Activated CD4-positive, alpha-beta memory T cell treated with anti-CD3 and anti-CD28 coated beads, Interleukin-2, amount 10 ng/mL, durations not matched to agents 7 days and 5 days (primary cell): ENCODE data around the gene WDR11. TPM values are rescaled to one million over a fixed set of nuclear protein-coding genes. Genes with fewer than 3 reads are reported as not detected.

Source experiments
- CTCF ChIA-PET: fragments of 350-600 bp; sonication (Branson Sonifier 250); formaldehyde crosslinking; loops from one replicate; lab custom pipeline; 2021; ENCODE audit warnings: antibody characterized with exemption, inconsistent platforms; lab: Charles Lee
- POLR2A ChIA-PET: fragments of 350-600 bp; sonication (Branson Sonifier 250); formaldehyde crosslinking; loops from one replicate; lab custom pipeline; 2021; ENCODE audit warnings: antibody characterized with exemption; lab: Charles Lee
- DNase-seq: peaks from one replicate; pipeline ENCODE4 v3.0.0-alpha.2; 2020
- H3K27ac Mint-ChIP-seq: one replicate; pipeline ENCODE4 v1.8.0; 2021; ENCODE audit warnings: mild to moderate bottlenecking, mixed read lengths
- H3K27me3 Mint-ChIP-seq: one replicate; pipeline ENCODE4 v1.8.0; 2021; ENCODE audit warnings: mixed read lengths
- H3K36me3 Mint-ChIP-seq: one replicate; pipeline ENCODE4 v1.8.0; 2021; ENCODE audit warnings: low read depth, mixed read lengths
- H3K4me1 Mint-ChIP-seq: one replicate; pipeline ENCODE4 v1.8.0; 2021; ENCODE audit warnings: mixed read lengths
- H3K4me3 Mint-ChIP-seq: one replicate; pipeline ENCODE4 v1.8.0; 2021; ENCODE audit warnings: mild to moderate bottlenecking, mixed read lengths
- H3K9me3 Mint-ChIP-seq: one replicate; pipeline ENCODE4 v1.8.0; 2021; ENCODE audit warnings: mixed read lengths
- total RNA-seq, 2 experiments: library from RNA; stranded (reverse); gene quantifications; one replicate each; pipeline ENCODE4 v1.2.3, GENCODE V29; 2021

The WDR11 gene
- total RNA-seq, 2 experiments from 2014 or later, result 41.5 to 47.0 TPM

DNA sequence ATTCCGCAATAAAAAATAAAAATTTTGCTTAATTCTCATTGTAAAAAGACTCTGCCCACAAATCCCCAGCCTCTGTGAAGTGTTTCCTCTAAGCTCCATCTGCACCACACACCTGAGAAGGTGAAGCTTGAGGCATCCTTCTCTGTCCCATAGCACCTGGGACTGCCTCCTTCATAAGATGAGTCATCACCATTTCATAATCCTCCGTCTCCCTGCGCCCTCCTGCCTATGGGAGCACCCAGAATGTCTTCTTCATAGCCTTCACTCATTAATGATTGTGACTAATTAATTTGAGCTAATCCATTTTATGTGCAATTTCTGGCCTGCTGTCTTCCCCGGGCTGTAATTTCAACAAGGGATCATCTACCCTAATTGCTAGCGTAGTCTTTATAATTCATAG lies 90.3 kb downstream of the WDR11 start:
- CTCF ChIA-PET, result no interaction called here
- no peak for DNase-seq
- POLR2A ChIA-PET, result no interaction called here

DNA sequence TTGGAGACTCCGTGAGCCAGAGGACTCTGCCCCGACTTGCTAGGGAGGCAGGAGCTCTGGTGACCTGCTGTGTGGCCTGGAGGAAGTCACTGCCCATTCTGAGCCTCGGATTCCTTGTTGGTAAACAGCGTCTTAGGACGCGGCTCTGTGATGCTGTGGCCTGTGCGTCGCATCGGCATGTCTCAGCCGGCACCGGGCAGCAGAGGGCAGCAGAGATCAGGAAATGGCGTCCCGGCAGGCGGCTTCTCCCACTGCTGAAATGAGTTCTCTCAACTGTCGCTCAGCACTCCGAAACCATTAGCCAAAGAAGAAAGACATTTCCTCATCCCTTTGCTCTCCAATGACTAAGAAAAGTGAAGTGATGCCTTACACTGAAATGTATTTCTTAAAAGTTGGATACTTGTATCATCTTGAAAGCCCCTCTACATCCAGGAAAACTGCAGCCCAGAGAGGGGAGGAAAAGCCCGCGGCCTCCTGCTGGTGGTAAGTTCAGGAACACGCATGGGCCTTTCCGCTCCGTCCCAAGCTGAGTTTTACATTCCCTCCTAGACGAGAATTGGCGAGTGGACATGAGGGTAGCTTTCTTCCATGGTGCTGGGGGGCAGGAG lies 91.7 kb downstream of the WDR11 start:
- Mint-ChIP-seq H3K27ac (no peak overlapping the region), H3K4me3 (no peak overlapping the region)

More for the DNA sequence above, 90.3 kb downstream of the WDR11 start:
- Mint-ChIP-seq H3K27ac (no peak overlapping the region), H3K9me3 (no peaks in the 10 kb centered on the region), H3K27me3 (no peaks in the 10 kb centered on the region), H3K36me3 (no peaks in the 10 kb centered on the region), H3K4me3 (no peak overlapping the region), H3K4me1 (peaks cover 9% of the 10 kb centered on the region)

DNA sequence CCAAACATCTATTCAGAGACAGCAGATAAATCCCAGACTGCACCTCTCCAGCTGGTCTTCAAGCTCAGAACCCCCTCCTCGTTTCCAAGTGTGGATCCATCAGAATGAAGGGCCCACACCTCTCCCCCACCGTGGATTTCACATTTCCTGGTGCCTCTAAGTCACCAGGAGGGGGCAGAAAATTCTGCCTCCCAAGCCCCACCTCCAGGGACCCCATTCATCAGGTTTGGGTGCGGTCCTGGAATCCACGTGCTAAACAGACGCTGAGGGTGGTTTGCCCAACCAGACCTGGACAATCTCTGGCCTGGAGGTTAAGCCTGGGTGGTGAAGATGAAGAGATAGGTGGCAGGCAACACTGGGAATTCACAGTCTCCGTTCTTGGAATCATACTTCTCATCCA lies 92.4 kb downstream of the WDR11 start:
- Mint-ChIP-seq H3K27me3 (peaks cover 1% of the 10 kb centered on the region), H3K4me3 (no peak overlapping the region), H3K36me3 (no peaks in the 10 kb centered on the region), H3K9me3 (no peaks in the 10 kb centered on the region), H3K4me1 (peaks cover 9% of the 10 kb centered on the region), H3K27ac (no peak overlapping the region)
- POLR2A ChIA-PET, result no interaction called here
- CTCF ChIA-PET, result no interaction called here
- DNase-seq, result no peak

More for the DNA sequence above, 91.7 kb downstream of the WDR11 start:
- POLR2A ChIA-PET, result no interaction called here
- Mint-ChIP-seq H3K4me1 (peaks cover 9% of the 10 kb centered on the region), H3K36me3 (no peaks in the 10 kb centered on the region), H3K27me3 (no peaks in the 10 kb centered on the region), H3K9me3 (no peaks in the 10 kb centered on the region)
- CTCF ChIA-PET, result interaction anchor here (1.1 to 1.2 kb wide), 2 partner anchors 12 to 945 kb away, joined by 3 read pairs; no protein-coding TSS in a partner anchor
- DNase-seq, result peak; percentile 78

DNA sequence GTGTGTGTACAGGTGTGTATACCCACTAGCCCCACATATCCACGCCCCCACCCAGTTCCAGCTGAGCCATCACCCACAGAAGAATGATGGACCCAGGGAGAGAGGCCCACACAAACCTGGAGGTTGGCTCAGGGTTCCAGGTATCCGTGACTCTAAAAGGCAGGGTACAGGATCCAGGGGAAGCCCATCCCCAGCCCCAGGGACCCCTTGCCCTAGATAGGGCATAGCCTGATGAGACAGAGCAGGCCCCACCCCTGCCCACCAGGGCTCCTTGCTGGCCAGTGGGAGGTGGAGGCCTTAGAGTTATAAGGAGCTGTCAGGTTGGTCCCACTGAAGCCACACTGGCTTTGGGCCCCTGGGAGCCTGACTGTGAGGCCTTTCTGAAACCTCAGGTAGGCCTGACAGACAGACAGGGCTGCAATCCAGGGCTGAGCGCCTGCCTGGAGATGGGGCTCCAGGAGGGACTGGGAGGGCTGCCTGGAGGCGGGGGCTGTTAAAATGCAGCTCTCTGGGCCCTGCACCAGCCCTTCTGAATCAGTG lies 93.5 kb downstream of the WDR11 start:
- Mint-ChIP-seq H3K27me3 (peaks cover 7% of the 10 kb centered on the region), H3K4me1 (peaks cover 10% of the 10 kb centered on the region), H3K36me3 (no peaks in the 10 kb centered on the region), H3K27ac (no peak overlapping the region), H3K4me3 (no peak overlapping the region), H3K9me3 (no peaks in the 10 kb centered on the region)
- no peak for DNase-seq
- ChIA-PET POLR2A (no interaction called here), CTCF (no interaction called here)

DNA sequence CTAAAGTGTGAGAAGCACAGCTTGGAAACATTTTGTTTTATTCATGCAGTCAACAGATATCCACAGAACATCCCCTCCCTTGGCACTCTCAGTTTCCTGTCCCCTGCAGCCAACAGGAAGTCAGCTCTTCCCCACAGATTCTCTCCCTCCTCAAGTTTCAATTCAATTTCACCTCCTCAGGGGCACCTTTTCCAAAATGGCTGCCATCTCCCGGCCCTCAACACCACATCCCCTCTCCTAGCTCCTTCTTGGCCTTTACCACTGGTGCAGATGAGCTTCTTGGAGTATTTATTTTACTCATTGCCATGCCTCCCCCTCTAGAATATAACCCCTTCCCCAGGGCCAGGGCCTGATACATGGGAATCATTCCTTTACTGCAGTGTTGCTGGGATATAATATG lies 94.0 kb downstream of the WDR11 start:
- peaks cover 12% of the 10 kb centered on the region for H3K4me1 Mint-ChIP-seq
- DNase-seq, result no peak
- no peaks in the 10 kb centered on the region for H3K36me3 Mint-ChIP-seq
- H3K27ac Mint-ChIP-seq, result no peak overlapping the region
- no peak overlapping the region for H3K4me3 Mint-ChIP-seq
- ChIA-PET CTCF (no interaction called here), POLR2A (no interaction called here)
- H3K27me3 Mint-ChIP-seq, result peaks cover 12% of the 10 kb centered on the region
- H3K9me3 Mint-ChIP-seq, result no peaks in the 10 kb centered on the region

DNA sequence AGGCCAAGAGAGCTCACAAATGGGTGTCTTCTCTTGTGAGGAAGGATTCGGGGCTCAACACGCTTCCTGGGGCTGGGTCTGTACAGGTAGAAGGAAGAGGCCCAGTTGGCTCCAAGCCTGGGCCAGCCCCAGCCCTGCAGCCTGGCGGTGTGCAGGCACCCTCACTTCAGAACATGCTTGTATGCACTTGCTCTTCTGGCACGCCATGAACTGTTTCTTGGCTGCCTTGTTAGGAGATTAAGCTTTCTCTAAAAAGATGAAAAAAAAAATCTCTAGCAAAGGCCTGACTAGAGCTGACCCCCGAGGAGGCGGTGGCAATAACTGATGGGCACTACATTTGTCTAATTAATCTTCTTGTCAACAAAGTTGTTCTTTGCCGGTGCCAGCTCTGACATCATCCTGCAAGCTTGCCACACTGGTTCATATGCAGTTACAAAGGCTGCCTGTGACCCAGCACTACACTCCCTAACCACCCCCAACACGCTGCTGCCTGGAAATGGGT lies 94.7 kb downstream of the WDR11 start:
- Mint-ChIP-seq H3K27ac (no peak overlapping the region), H3K4me3 (no peak overlapping the region), H3K4me1 (peaks cover 12% of the 10 kb centered on the region), H3K27me3 (peaks cover 18% of the 10 kb centered on the region), H3K36me3 (no peaks in the 10 kb centered on the region), H3K9me3 (no peaks in the 10 kb centered on the region)
- ChIA-PET CTCF (interaction anchor here (0.5 to 0.9 kb wide), 2 partner anchors 8 to 940 kb away, joined by 3 to 5 read pairs; no protein-coding TSS in a partner anchor), POLR2A (no interaction called here)
- no peak for DNase-seq

DNA sequence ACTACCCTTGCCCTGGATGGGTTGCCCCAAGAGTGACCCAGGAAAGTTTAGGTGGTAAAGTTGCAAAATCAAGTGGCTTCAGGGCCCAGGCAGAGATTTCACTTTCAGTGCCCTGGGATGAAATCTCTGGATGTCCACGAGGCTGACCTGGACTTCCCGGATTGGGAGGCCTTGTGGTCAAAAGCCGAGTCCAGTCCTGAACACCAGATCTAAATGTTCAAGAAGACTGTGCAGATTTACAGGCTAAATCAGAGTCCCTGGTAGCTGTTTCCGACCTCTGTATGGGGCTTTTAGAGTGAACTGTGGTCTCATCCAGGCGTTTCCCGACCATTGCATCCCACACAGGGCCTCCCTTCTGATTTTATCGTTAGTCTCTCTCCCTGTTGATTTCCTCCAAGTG lies 95.3 kb downstream of the WDR11 start:
- CTCF ChIA-PET, result interaction anchor here (0.9 kb wide), 1 partner anchor 939 kb away, joined by 5 read pairs; no protein-coding TSS in a partner anchor
- no peaks in the 10 kb centered on the region for H3K9me3 Mint-ChIP-seq
- H3K27ac Mint-ChIP-seq, result no peak overlapping the region
- peaks cover 25% of the 10 kb centered on the region for H3K27me3 Mint-ChIP-seq
- no peak for DNase-seq
- H3K4me1 Mint-ChIP-seq, result peaks cover 12% of the 10 kb centered on the region
- H3K36me3 Mint-ChIP-seq, result no peaks in the 10 kb centered on the region
- POLR2A ChIA-PET, result no interaction called here
- H3K4me3 Mint-ChIP-seq, result no peak overlapping the region

DNA sequence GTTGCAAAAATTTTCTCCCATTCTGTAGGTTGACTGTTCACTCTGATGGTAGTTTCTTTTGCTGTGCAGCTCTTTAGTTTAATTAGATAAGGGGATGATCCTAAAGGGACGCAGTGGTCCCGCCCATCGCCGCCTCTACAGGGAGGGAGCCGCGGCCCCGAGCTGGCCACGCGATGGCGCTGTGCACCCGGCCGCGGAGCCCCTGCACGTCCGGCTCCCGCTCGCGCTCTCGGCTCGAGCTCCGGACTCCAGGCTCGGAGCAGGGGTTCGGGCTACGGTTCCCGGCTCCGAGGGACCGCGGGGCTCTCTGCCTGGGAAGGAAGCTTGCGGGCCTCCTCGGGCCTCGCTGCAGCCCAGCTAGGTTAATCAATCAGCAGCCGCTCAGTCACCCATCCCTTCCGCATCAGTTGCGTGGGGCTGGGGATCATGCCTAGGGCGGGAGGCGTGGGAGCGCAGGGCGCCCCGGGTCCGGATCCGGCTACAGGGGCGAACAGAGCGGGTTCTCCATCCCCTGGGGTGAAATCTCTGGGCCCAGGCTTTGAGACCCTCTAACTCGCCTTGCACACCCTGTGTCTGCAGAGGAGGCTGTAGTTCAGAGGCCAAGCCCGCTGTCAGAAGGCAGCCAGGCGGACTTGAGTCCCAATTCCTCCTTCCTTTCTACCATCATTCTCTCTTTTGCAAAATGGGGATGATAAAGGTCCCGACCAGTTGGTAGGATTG lies 97.9 kb downstream of the WDR11 start:
- ChIA-PET CTCF (interaction anchor here (0.6 to 2.2 kb wide), 24 partner anchors 9 to 951 kb away, joined by 3 to 12 read pairs (median 4); no protein-coding TSS in a partner anchor), POLR2A (no interaction called here)
- peak; percentile 68 for DNase-seq
- Mint-ChIP-seq H3K27me3 (peaks cover 32% of the 10 kb centered on the region), H3K27ac (no peak overlapping the region), H3K36me3 (no peaks in the 10 kb centered on the region), H3K4me3 (no peak overlapping the region), H3K9me3 (no peaks in the 10 kb centered on the region), H3K4me1 (peaks cover 7% of the 10 kb centered on the region)

DNA sequence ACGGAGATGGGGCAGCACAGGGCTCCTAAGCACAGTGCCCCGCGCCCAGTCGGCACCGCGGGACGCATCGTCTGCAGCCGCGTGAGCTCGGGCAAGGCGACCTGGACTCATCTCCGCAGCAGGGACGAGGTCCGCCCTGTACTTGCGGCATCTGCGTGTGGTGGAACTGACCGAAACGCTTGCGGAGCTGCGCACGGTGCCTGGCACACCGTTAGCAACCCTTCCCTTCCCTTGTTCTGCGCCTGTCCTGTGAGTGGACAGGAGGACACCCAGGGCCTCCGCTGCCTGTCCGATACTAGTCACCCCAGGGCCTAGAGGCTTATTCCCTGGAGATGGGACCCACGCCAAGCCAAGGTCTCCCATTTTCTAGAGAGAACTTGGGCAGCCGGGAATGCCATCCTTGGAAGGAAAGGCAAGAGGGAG lies 98.5 kb downstream of the WDR11 start:
- Mint-ChIP-seq H3K27me3 (peaks cover 32% of the 10 kb centered on the region), H3K27ac (no peak overlapping the region), H3K4me3 (no peak overlapping the region), H3K36me3 (no peaks in the 10 kb centered on the region), H3K4me1 (peaks cover 7% of the 10 kb centered on the region), H3K9me3 (no peaks in the 10 kb centered on the region)
- ChIA-PET POLR2A (no interaction called here), CTCF (interaction anchor here (0.7 to 2.2 kb wide), 19 partner anchors 8 to 951 kb away, joined by 3 to 12 read pairs (median 5); no protein-coding TSS in a partner anchor)
- DNase-seq, result no peak

DNA sequence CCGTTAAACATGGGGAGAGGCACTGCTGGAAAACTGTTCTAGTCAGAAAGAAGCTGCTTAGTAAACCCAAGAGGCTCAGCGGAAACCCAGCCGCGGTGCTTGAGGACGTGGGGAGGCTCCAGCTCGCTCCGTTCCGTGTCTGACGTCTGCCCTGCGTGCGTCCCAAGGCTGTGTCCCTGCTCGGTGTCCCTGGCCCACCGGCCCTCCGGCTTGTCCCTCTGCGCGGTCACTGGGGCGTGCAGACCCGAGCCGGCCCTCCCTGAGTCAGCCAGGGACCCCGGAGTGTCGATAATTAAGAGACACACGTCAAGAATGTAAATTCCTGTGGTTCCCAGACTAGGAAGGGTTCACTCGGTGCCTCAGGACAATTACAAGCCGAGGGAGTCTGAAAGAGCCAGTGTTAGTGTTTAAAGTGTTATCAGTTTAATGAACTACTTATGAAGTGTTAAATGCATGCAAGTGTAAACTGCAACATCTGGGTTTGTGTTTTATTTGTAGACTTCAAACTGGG lies 98.9 kb downstream of the WDR11 start:
- no peaks in the 10 kb centered on the region for H3K36me3 Mint-ChIP-seq

DNA sequence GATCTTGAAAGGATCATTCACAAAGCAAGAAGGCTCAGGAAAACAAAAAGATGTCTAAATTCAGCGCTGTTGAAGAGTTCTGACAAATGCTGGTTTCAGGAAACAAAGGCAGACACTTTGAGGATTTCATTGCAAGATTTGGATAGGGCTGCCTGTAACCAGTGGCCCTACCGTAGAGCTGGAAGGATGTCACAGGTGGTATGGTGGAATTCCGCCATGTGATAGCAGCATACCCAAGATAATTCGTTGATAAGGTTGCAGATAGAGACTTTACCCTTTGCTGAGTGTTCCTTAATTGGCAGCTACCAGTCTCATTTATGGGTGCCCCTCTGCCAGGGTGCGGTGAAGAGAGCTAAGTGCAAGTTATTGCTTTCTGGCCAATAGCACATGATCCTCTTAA lies 100.1 kb downstream of the WDR11 start:
- peaks cover 32% of the 10 kb centered on the region for H3K27me3 Mint-ChIP-seq
- DNase-seq, result no peak
- CTCF ChIA-PET, result no interaction called here
- POLR2A ChIA-PET, result no interaction called here
- no peak overlapping the region for H3K4me3 Mint-ChIP-seq
- H3K9me3 Mint-ChIP-seq, result no peaks in the 10 kb centered on the region
- H3K36me3 Mint-ChIP-seq, result no peaks in the 10 kb centered on the region
- no peak overlapping the region for H3K27ac Mint-ChIP-seq
- H3K4me1 Mint-ChIP-seq, result peaks cover 3% of the 10 kb centered on the region

More for the DNA sequence above, 98.9 kb downstream of the WDR11 start:
- CTCF ChIA-PET, result interaction anchor here (1.1 to 2.2 kb wide), 5 partner anchors 16 to 937 kb away, joined by 4 to 12 read pairs (median 8); no protein-coding TSS in a partner anchor
- no peak overlapping the region for H3K4me3 Mint-ChIP-seq
- peaks cover 6% of the 10 kb centered on the region for H3K4me1 Mint-ChIP-seq
- no peaks in the 10 kb centered on the region for H3K9me3 Mint-ChIP-seq
- H3K27ac Mint-ChIP-seq, result no peak overlapping the region
- DNase-seq, result no peak
- POLR2A ChIA-PET, result no interaction called here
- peaks cover 32% of the 10 kb centered on the region for H3K27me3 Mint-ChIP-seq

DNA sequence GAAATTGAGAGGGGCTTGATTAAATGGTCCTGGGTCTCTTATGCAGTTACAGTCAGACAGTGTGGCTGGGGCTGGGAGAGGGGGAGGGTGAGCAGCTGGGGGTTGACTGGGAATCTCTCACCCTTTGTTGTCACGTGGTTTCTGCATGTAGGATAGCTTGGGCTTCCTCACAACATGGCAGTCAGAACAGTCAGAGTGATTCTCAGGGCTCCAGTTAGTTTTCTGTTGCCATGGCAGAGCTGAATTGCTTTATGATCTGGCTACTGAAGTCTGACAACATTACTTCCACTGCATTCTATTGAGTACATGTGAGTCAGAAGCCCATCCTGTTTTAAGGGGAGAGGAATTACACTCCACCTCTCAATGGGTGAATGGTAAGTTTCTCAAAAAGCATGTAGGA lies 102.7 kb downstream of the WDR11 start:
- ChIA-PET POLR2A (no interaction called here), CTCF (no interaction called here)
- Mint-ChIP-seq H3K36me3 (no peaks in the 10 kb centered on the region), H3K4me3 (no peak overlapping the region), H3K27me3 (peaks cover 28% of the 10 kb centered on the region), H3K4me1 (peaks cover 3% of the 10 kb centered on the region), H3K9me3 (no peaks in the 10 kb centered on the region), H3K27ac (no peak overlapping the region)
- no peak for DNase-seq
